ENCODE measurements around the gene KLHL17.

Gene KLHL17

DNA sequence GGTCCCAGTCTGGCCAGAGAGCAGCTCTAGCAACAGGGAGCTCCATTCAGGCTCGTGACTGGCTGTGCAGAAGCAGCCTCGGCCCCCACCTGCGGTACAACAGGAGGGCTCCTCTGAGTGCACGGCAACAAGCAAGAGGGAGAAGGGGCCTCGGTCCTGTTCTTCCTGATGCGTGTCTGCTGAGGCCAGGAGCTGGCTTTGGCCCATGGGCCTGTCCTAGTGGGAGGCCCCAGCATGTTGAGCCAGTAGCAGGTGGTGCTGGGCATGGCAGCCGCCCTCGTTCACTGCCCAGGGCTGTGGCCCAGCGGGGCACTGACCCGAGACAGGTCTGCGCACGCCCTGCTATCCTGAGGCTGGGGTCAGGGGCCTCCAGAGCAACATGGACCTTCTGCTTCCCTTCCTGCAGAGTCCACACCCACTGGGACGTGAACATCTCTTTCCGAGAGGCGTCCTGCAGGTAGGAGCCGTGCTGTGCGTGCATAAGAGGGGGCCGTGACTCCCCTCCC is 29.7 kb upstream of the KLHL17 start:
- no peak overlapping the region for H3K4me2 ChIP-seq (ENCODE audit: low read length)
- H3K4me1 ChIP-seq (ENCODE audit: low read length) = no peaks in the 10 kb centered on the region
- no peak for TF ChIP-seq CTCF (IDR thresholded peaks at IDR 0.05; ENCODE audit: low read depth, low read length)
- TF ChIP-seq EZH2phosphoT487 (IDR thresholded peaks at IDR 0.05; ENCODE audit: low read depth) = no peak
- no peaks in the 10 kb centered on the region for H3K79me2 ChIP-seq (ENCODE audit: low read length)
- no peak overlapping the region for H3K27ac ChIP-seq (ENCODE audit: low read length)
- H2AFZ ChIP-seq (ENCODE audit: low read depth, low read length) = no peak overlapping the region
- no peaks in the 10 kb centered on the region for H3K9me3 ChIP-seq (ENCODE audit: insufficient read depth, low read length)
- H3K36me3 ChIP-seq (replicated peaks; ENCODE audit: low read depth, low read length) = no peaks in the 10 kb centered on the region
- no peak overlapping the region for H3K4me3 ChIP-seq (ENCODE audit: low read length)
- no peaks in the 10 kb centered on the region for H4K20me1 ChIP-seq (ENCODE audit: insufficient read depth, low read length)
- H3K9ac ChIP-seq (ENCODE audit: low read length) = no peak overlapping the region
- peaks cover 13% of the 10 kb centered on the region; the same call in 1 of the 2 replicates for H3K27me3 ChIP-seq (ENCODE audit: low read depth, low read length)

DNA sequence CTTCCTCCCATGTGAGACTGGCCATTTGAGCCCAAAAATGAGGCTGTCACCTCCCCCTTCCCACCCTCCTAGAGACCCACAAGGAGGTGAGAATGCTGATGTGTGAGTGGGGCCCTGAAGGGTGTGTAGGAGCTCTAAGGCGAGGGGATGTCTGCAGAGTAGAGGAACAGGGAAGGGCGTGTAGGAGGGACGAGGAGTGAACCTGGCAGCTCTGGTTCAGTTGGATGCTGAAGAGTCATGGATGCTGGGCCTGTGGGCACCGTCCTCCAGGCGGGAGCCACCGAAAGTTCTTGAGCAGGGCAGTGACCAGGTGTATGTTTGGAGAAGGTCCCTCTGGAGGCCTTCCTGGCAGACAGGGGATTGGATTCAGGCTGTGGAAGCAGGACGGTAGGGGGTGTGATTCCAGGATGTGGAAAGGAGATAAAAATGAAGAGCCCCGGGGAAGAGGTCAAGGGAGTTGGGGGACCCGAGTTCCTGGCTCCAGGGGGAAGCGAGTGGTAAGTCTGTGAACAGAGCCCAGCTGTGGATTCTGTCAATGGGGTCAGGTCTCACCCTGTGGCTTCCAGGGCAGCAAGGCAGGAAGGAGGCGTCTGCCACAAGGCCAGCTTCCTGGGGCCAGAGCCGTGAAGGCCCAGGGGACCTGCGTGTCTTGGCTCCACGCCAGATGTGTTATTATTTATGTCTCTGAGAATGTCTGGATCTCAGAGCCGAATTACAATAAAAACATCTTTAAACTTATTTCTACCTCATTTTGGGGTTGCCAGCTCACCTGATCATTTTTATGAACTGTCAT is 28.8 kb upstream of the KLHL17 start:
- no peak overlapping the region for H3K9ac ChIP-seq (ENCODE audit: low read length)
- H3K36me3 ChIP-seq (replicated peaks; ENCODE audit: low read depth, low read length) = no peaks in the 10 kb centered on the region
- no peaks in the 10 kb centered on the region for H4K20me1 ChIP-seq (ENCODE audit: insufficient read depth, low read length)
- no peaks in the 10 kb centered on the region for H3K4me1 ChIP-seq (ENCODE audit: low read length)
- no peak overlapping the region for H3K4me2 ChIP-seq (ENCODE audit: low read length)
- H3K79me2 ChIP-seq (ENCODE audit: low read length) = no peaks in the 10 kb centered on the region
- no peak for TF ChIP-seq CTCF (IDR thresholded peaks at IDR 0.05; ENCODE audit: low read depth, low read length)
- no peak overlapping the region for H3K27ac ChIP-seq (ENCODE audit: low read length)
- H3K27me3 ChIP-seq (ENCODE audit: low read depth, low read length) = peaks cover 13% of the 10 kb centered on the region; the same call in 1 of the 2 replicates
- no peak overlapping the region for H3K4me3 ChIP-seq (ENCODE audit: low read length)
- H3K9me3 ChIP-seq (ENCODE audit: insufficient read depth, low read length) = no peaks in the 10 kb centered on the region
- no peak overlapping the region for H2AFZ ChIP-seq (ENCODE audit: low read depth, low read length)

DNA sequence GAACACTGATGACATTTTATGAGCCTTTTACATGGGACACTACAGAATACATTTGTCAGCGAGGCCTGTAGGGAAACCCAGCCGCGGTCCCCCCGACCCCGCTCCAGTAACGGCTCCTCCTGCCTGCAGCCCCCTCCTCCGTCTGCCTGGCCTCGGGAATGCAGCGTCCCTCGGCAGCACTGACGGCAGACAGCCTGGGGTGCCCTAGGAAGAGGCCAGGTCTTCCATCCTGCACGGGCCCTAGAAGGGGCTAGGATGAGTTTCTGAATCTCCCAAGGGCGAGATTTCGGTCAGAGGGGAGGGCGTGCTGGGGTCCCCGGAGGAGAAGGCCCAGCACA is 28.2 kb upstream of the KLHL17 start:
- Histone ChIP-seq H3K9me3 (ENCODE audit: insufficient read depth, low read length) (no peaks in the 10 kb centered on the region), H3K9ac (ENCODE audit: low read length) (no peak overlapping the region), H3K27ac (ENCODE audit: low read length) (no peak overlapping the region), H2AFZ (ENCODE audit: low read depth, low read length) (no peak overlapping the region), H3K4me2 (ENCODE audit: low read length) (no peak overlapping the region), H3K36me3 (replicated peaks; ENCODE audit: low read depth, low read length) (no peaks in the 10 kb centered on the region), H3K4me1 (ENCODE audit: low read length) (no peaks in the 10 kb centered on the region), H3K79me2 (ENCODE audit: low read length) (no peaks in the 10 kb centered on the region), H3K27me3 (ENCODE audit: low read depth, low read length) (peaks cover 13% of the 10 kb centered on the region; the same call in 1 of the 2 replicates), H3K4me3 (ENCODE audit: low read length) (no peak overlapping the region), H4K20me1 (ENCODE audit: insufficient read depth, low read length) (no peaks in the 10 kb centered on the region)
- no peak for TF ChIP-seq CTCF (IDR thresholded peaks at IDR 0.05; ENCODE audit: low read depth, low read length)
- TF ChIP-seq EZH2phosphoT487 (IDR thresholded peaks at IDR 0.05; ENCODE audit: low read depth) = no peak

- Histone ChIP-seq H3K79me2 (ENCODE audit: low read length) (no peaks in the 10 kb centered on the region), H3K27me3 (ENCODE audit: low read depth, low read length) (peaks cover 10% of the 10 kb centered on the region; the same call in 1 of the 2 replicates), H3K9me3 (ENCODE audit: insufficient read depth, low read length) (no peaks in the 10 kb centered on the region), H3K9ac (ENCODE audit: low read length) (no peak overlapping the region), H3K4me3 (ENCODE audit: low read length) (no peak overlapping the region), H3K36me3 (replicated peaks; ENCODE audit: low read depth, low read length) (no peaks in the 10 kb centered on the region), H3K4me2 (ENCODE audit: low read length) (no peak overlapping the region), H3K27ac (ENCODE audit: low read length) (no peak overlapping the region), H3K4me1 (ENCODE audit: low read length) (no peaks in the 10 kb centered on the region), H2AFZ (ENCODE audit: low read depth, low read length) (no peak overlapping the region), H4K20me1 (ENCODE audit: insufficient read depth, low read length) (no peaks in the 10 kb centered on the region)
- no peak for TF ChIP-seq EZH2phosphoT487 (IDR thresholded peaks at IDR 0.05; ENCODE audit: low read depth)
- TF ChIP-seq CTCF (IDR thresholded peaks at IDR 0.05; ENCODE audit: low read depth, low read length) = no peak
Observed at GRCh38 chr1:932776-933602, 27.4 kb upstream of the KLHL17 start.

Data from OCI-LY3 (cell line).